Transverse colon (tissue), 3 donors: ENCODE measurements around the gene ZBED1.

Experiments
- CTCF ChIP-seq, 5 experiments: fragments of 200-600 bp in 3 of 5; fragments of 450-650 bp in 2 of 5; sonication (generic) in 3 of 5; IDR thresholded peaks; 1 replicate in 2 of 5; 2 replicates in 3 of 5; pipeline ENCODE4 v1.5.1; 2016 to 2017; ENCODE audit warnings: antibody characterized with exemption in 5 of 5, inconsistent platforms in 3 of 5, mild to moderate bottlenecking in 2 of 5, moderate library complexity in 1 of 5
- POLR2A ChIP-seq: fragments of 450-650 bp; IDR thresholded peaks from one replicate; pipeline ENCODE4 v1.6.1; 2016; ENCODE audit warnings: antibody characterized with exemption, mild to moderate bottlenecking, moderate library complexity

GRCh38 chrX:2539586-2539985 lies 38.8 kb upstream of the ZBED1 start:
- no peak for TF ChIP-seq CTCF (IDR thresholded peaks at IDR 0.05)
- no peak for TF ChIP-seq POLR2A
